ENCODE results near the gene PXMP4. TPM values are rescaled to one million over a fixed set of nuclear protein-coding genes. Genes with fewer than 3 reads are reported as not detected.
"Not testable (repeated sequence)": the region's sequence is repeated elsewhere in the genome, so short reads cannot be mapped to it uniquely, and the experiment has no call there.

The PXMP4 gene
- polyA plus RNA-seq, 3 donors = 6.4 to 9.0 (median 8.6) TPM

DNA sequence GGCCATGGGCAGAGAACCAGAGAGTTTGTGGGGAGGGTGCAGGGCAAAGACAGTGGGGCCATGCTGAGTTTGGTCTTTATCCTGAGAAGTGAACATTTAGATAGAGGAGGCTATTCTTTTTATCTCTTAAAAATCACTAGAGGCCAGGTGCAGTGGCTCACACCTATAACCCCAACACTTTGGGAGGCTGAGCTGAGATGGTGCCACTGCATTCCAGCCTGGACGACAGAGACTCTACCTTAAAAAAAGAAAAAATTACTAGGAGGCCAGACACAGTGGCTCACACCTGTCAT is 8.7 kb downstream of the PXMP4 start:
- no peak for DNase-seq (ENCODE audit: extremely low read depth in 1 of 11, low read depth in 9 of 11, low spot score in 4 of 11)

DNA sequence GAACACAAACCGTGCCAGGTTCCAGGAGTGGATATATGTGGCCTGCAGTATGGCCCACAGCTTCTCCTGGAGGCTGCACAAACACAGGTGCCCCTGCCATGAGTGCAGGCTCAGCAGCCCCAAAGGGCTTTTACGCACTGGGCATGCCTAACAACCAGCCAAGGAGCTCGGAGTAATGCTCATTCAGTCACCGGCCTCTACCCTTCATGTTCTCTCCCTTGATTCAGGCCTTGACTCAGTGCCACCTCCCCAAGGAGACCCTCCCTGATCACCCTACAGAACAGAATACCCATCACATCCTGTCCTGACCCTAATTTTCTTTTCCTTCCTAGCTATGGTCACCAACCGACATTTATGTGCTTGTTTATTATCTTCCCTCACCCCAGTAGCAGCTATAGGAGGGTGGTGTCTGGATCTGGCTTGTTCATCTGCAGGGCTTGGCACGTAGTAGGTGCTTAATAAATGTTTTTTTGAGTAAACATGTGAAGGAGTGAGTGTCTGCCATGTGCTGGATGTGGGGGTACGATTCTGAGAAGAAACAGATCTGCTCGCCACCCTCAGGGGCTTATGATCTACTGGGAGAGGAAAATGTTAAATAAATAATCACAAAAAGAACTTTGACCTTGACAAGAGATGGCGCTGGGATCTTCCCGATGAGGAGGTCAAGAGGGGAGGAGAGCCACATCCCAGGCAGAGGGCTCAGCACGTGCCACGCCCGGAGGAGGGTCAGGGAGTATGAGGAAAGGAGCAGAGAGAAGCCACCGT is 9.2 kb downstream of the PXMP4 start:
- no peak for DNase-seq (ENCODE audit: extremely low read depth in 1 of 11, low read depth in 9 of 11, low spot score in 4 of 11)

DNA sequence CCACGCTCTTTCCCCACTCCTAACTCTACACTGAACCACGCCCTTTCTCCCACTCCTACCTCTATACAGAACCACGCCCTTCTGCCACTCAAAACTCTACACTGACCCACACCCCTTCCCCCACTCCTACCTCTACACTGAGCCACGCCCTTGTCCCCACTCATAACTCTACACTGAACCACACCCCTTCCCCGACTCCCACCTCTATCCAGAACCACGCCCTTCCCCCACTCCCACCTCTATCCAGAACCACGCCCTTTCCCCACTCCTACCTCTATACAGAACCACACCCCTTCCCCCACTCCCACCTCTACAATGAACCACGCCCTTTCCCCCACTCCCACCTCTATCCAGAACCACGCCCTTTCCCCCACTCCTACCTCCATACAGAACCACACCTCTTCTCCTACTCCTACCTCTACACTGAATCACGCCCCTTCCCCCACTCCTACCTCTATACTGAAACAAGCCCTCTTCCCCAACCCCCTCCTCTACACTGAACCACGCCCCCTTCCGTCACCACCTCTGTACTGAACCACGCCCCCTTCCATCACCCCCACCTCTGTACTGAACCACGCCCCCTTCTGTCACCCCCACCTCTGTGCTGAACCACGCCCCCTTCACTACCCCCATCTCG is 10.1 kb downstream of the PXMP4 start:
- DNase-seq (ENCODE audit: extremely low read depth in 1 of 11, low read depth in 9 of 11, low spot score in 4 of 11) = no peak

DNA sequence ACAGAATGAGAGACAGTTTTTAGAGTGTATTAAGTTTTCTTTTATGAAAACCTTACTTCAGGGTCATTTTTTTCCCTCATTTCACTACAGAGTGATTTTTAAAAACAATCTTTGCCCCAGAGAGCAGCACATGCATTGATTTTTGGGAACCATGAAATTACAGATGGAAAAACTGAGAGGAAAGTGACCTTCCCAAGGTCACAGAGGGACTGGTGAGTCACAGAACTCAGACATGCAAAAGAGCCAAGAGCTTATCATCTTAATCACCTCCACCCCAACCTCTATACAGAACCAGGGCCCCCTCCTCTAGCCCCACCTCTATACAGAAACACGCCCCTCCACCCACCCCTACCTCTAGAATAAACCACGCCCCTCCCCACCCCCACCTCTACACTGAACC is 10.7 kb downstream of the PXMP4 start:
- DNase-seq (ENCODE audit: extremely low read depth in 1 of 11, low read depth in 9 of 11, low spot score in 4 of 11) = no peak

DNA sequence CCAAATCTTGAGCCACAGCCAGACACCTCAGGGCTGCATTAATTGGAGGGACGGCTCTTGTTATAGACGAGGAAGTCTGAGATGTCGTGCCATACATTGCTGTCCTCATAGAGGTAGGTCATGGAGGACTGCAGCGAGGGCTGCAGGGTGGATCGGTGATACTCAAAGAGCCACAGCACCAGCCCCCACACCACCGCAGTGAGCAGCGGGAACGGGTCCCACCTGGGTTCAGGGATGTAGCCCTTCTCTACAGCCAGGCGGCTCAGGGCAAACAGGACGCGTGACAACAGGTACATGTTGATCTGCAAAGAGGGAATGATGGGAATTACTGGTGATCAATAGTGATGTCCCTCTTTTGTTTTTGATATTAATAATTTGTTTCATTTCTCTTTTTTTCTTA is 12.4 kb downstream of the PXMP4 start:
- no peak for DNase-seq (ENCODE audit: extremely low read depth in 1 of 11, low read depth in 9 of 11, low spot score in 4 of 11)

DNA sequence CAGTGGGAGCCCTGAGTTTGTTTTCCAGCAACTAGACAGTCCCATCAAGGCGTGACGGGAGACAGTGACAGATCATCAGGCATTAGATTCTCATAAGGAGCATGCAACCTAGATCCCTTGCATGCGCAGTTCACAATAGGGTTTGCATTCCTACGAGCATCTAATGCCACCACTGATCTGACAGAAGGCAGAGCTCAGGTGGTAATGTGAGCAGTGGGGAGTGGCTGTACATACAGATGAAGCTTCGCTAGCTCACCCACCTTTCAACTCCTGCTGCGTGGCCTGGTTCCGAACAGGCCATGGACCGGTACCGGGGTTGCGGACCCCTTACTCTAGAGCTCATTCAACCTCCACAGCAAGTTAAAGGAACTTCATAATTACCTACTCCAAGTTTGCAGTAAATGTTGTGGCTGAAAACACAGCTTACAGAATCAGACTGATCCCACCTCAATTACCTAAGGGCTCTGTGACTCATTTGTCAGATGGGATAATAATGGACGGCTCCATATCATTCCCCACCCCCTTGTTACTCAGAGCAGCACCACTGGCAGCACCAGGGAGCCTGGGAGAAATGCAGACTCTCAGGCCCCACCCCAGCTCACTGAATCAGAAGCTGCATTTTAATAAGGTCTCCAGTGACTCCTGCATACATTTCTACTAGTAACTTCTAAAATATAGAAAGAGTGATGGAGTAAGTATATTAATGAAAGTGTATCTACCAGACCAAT is 15.7 kb downstream of the PXMP4 start:
- no peak for DNase-seq (ENCODE audit: extremely low read depth in 1 of 11, low read depth in 9 of 11, low spot score in 4 of 11)

DNA sequence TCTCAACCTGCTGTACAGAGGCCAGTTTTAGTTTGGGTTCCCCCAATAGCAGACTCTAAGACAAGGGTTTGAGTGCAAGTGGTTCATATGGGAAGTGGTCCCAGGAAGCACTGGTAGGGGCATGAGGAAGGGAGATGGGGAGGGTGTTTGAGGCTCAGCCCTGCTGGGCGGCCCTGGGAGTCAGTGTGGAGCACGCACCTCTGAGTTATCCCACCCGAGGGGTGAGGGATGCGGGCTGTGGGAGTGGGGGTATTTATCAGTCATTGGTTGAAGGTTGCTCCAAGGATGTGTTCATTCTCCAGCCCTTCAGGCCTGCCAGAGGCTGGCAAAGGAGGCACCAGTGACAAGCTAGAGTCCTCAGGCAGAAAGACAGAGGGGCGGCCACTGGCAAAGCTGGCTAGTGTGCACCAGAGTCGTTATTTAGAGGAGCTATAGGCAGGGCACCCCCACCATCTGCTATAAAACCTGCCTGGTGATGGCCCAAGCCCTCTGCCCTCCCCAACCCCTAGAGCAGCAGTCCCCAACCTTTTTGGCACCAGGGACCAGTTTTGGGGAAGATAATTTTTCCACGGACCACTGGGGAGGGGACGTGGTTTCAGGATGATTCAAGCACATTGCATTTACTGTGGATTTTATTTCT is 16.5 kb downstream of the PXMP4 start:
- DNase-seq (ENCODE audit: extremely low read depth in 1 of 11, low read depth in 9 of 11, low spot score in 4 of 11) = no peak

DNA sequence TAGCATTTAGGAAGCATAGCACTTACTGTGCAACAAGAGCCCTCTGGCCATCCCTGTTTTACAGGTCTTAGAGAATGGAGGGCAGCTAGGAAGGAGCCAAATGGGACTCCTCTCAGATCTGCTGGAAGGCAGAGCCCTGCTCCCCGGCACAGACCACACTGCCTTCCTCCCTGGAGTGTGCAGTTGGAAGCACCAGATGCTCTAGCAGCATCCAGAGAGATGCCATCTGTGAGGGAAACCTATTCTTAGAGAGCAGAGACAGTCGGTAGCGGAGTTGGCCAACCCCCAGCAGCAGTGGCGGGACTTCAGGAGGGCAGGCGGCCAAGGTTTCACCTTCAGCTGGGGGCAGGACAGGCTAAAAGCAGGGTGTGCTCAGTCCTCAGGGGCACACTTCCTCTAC is 17.2 kb downstream of the PXMP4 start:
- no peak for DNase-seq (ENCODE audit: extremely low read depth in 1 of 11, low read depth in 9 of 11, low spot score in 4 of 11)

DNA sequence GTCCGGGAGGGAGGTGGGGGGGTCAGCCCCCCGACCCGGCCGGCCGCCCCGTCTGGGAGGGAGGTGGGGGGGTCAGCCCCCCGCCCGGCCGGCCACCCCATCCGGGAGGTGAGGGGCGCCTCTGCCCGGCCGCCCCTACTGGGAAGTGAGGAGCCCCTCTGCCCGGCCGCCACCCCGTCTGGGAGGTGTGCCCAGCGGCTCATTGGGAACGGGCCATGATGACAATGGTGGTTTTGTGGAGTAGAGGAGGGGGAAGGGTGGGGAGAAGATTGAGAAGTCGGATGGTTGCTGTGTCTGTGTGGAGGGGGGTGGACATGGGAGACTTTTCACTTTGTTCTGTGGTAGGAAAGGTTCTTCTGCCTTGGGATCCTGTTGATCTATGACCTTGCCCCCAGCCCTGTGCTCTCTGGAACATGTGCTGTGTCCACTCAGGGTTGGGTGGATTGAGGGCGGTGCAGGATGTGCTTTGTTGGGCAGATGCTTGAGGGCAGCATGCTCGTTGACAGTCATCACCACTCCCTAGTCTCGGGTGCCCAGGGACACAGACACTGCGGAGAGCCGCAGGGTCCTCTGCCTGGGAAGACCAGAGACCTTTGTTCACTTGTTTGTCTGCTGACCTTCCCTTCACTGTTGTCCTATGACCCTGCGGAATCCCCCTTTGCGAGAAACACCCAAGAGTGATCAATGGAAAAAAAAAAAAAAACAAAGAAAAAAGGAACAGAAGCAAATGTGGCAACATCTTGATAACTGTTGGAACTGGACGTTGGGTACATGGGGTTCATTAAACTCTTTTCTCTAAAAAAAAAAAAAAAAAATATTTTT is 18.3 kb downstream of the PXMP4 start:
- no peak for DNase-seq (ENCODE audit: extremely low read depth in 1 of 11, low read depth in 9 of 11, low spot score in 4 of 11)

DNA sequence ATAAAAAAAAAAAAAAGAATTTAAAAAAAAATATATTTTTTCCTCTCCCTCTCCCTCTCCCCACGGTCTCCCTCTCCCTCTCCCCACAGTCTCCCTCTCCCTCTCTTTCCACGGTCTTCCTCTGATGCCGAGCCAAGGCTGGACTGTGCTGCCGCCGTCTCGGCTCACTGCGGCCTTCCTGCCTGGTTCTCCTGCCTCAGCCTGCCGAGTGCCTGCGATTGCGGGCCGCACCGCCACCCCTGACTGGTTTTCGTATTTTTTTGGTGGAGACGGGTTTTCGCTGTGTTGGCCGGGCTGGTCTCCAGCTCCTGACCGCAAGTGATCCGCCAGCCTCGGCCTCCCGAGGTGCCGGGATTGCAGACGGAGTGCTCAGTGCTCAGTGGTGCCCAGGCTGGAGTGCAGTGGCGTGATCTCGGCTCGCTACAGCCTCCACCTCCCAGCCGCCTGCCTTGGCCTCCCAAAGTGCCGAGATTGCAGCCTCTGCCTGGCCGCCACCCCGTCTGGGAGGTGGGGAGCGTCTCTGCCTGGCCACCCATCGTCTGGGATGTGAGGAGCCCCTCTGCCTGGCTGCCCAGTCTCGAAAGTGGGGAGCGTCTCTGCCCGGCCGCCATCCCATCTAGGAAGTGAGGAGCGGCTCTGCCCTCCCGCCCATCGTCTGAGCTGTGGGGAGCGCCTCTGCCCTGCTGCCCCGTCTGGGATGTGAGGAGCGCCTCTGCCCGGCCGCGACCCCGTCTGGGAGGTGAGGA is 19.2 kb downstream of the PXMP4 start:
- not testable (repeated sequence) for DNase-seq (ENCODE audit: extremely low read depth in 1 of 11, low read depth in 9 of 11, low spot score in 4 of 11)

DNA sequence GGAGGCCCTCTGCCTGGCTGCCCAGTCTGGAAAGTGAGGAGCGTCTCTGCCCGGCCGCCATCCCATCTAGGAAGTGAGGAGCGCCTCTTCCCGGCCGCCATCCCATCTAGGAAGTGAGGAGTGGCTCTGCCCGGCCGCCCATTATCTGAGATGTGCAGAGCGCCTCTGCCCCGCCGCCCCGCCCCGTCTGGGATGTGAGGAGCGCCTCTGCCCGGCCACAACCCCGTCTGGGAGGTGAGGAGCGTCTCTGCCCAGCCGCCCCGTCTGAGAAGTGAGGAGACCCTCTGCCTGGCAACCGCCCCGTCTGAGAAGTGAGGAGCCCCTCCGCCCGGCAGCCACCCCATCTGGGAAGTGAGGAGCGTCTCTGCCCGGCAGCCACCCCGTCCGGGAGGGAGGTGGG is 21.1 kb downstream of the PXMP4 start:
- DNase-seq (ENCODE audit: extremely low read depth in 1 of 11, low read depth in 9 of 11, low spot score in 4 of 11) = not testable (repeated sequence)

DNA sequence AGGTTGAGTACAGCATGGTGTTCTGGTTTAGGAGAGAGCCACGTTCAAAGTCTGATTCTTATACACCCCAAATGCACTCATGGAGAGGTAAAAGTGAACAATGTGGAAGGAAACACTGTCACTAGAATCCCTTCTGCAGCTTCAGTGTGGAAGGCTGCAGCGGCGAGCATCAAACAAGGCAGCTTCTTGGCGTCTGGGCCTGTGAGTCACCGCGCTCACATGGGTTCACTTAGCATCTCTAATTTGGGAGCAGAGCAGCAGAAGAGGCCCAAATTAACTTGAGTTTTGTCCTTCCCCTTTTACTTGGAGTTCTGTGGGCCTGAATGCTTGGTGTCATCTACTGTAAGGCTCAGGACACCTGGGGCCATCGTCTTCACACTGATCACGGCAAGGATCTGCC is 23.0 kb downstream of the PXMP4 start:
- no peak for DNase-seq (ENCODE audit: extremely low read depth in 1 of 11, low read depth in 9 of 11, low spot score in 4 of 11)

DNA sequence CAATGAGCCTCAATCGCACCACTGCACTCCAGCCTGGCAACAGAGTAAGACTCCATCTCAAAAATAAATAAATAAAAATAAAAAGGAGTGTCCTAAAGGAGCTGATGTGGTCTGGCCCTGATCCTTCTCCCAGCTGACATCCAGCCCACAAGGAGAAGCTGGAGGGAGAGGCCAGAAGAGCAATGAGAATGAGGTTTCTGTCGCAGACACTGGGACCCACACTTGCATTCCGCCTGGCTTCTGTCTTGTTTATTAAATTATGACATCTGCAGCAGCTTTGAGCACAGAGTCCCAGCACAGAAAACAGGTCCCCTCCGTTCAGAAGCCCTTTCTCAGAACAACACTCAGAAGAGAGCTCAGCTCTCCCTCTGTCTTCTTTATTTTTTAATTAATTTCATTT is 23.7 kb downstream of the PXMP4 start:
- no peak for DNase-seq (ENCODE audit: extremely low read depth in 1 of 11, low read depth in 9 of 11, low spot score in 4 of 11)

DNA sequence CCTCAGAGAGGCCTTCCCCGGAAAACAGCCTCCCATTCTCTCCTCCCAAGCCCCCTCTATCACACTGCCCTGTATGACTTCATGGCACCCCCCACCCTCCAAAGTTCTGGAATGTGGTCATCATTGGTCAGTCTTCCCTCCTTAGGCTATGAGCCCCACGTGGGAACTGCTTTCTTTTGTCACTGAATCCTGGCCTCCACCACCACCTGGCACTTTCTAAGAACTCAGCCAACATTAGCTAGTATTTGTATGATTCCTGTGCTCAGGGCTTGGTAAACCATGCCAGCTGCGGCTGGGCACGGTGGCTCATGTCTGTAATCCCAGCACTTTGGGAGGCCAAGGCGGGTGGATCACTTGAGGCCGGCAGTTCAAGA is 25.5 kb downstream of the PXMP4 start:
- DNase-seq (ENCODE audit: extremely low read depth in 1 of 11, low read depth in 9 of 11, low spot score in 4 of 11) = no peak

DNA sequence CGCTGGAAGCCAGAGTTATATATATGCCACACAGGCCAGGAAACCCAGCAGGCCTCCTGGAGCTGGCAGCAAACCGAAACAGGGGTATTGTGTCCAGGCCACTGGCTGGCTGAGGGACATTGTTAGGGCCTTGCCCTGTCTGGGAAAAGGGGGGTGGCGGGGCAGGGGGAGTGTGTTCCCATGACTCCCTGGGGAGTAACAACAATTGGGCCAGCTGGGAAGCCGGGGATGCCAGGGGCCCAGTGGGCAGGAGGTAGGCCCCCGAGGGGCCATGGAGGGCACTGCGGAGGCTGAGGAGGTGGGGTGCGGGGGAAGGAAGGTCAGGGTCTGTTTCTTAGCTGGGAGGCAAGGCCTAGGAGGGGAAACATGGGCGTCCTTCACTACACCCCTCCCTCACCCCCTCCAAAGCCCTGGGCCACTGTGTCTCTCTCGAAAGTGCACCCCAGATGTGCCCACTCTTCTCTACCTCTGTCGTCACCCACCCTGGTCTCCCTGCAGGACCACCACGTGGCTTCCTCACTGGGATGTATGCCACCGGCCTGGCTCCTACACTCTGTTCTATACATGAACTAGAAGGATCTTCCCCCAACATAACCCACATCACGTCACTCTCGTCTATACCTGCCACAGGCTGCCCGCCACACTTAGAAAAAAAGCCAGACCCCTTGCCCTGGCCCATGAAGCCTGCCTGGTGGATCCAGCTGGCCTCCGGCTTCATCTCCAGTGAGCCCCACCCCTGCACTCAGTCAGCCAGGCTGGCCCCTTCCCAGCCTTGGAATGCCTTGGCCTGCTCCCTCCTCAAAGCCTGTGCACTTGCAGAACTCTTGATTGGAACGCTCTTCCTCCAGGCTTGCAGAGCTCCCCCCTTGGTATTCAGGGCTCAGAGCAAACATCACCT is 26.1 kb downstream of the PXMP4 start:
- no peak for DNase-seq (ENCODE audit: extremely low read depth in 1 of 11, low read depth in 9 of 11, low spot score in 4 of 11)

DNA sequence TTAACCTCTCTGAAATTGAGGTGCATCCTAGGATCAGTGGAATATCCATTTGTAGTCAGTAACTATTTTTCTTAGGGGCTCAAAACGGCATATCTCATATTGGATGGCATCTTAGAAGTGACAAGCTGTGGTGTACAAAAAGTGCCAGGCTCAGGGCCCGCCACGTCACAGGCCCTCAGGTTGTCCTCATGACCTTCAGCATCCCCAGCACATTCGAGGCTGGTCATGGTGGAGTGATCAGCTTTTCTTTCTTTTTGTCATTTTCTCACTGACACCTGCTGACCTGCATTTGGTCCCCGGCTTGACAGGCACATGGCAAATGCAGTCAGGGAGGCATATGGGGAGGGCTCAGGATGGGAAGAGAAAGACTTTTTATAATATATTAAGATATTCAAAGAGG is 26.8 kb downstream of the PXMP4 start:
- no peak for DNase-seq (ENCODE audit: extremely low read depth in 1 of 11, low read depth in 9 of 11, low spot score in 4 of 11)

DNA sequence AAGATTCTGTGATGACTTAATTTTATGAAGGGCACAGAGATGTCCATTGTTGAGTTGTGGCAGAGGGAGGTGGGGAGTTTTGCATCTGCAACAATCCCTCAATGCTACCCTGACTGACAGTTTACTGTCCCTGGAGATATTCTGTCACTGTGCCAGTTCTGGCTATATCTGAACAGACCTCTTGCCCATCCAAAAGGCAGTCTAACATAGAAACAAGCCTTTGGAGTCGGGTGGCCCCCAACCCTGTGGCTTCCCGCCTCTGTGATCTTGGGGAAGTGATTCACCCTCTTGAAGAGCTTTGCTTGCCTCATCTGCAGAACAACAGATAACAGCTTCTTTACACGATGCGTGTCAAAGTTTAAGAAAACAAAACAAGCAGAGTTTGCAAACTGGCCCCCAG is 30.1 kb downstream of the PXMP4 start:
- no peak for DNase-seq (ENCODE audit: extremely low read depth in 1 of 11, low read depth in 9 of 11, low spot score in 4 of 11)

DNA sequence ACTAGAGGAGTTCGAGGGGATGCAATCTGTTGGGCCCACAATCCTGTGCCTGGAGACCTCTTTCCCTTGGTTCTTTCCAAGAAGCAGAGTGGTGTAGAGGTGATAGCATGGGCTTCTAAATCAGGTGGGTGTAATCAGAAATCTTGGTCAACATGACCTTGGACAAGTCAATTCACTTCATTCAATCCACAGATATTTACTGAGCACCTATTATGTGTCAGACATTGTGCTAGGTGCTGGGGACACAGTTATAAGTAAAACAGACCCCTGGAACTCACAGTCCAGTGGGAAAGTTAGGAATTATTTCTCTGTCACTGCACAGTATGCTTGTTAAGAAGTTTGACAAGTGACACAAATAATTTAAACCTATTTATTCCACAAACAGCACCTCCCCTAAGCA is 30.6 kb downstream of the PXMP4 start:
- no peak for DNase-seq (ENCODE audit: extremely low read depth in 1 of 11, low read depth in 9 of 11, low spot score in 4 of 11)
